GM19240 (cell line): ENCODE results near the gene PRRT1B.

Source experiments
- DNase-seq: peaks from one replicate; pipeline ENCODE4 v3.0.0; 2011; ENCODE audit warnings: low spot score; ENCODE audit not compliant: insufficient read length

Gene PRRT1B

GRCh38 chr9:131594906-131595665 is 49.8 kb downstream of the PRRT1B start:
- no peak for DNase-seq

GRCh38 chr9:131595696-131596429 is 50.5 kb downstream of the PRRT1B start:
- DNase-seq: no peak

- DNase-seq: no peak
Observed at GRCh38 chr9:131596430-131596743, 51.1 kb downstream of the PRRT1B start.

GRCh38 chr9:131597246-131597645 is 51.9 kb downstream of the PRRT1B start:
- DNase-seq: no peak

GRCh38 chr9:131598121-131598520 is 52.8 kb downstream of the PRRT1B start:
- DNase-seq: no peak

GRCh38 chr9:131601683-131602181 is 56.4 kb downstream of the PRRT1B start:
- DNase-seq: no peak

GRCh38 chr9:131603199-131603598 is 57.9 kb downstream of the PRRT1B start:
- DNase-seq: no peak

GRCh38 chr9:131603711-131604439 is 58.6 kb downstream of the PRRT1B start:
- DNase-seq: no peak

GRCh38 chr9:131605770-131606590 is 60.7 kb downstream of the PRRT1B start:
- no peak for DNase-seq

- no peak for DNase-seq
Observed at GRCh38 chr9:131606896-131607567, 61.7 kb downstream of the PRRT1B start.

- DNase-seq: no peak
Observed at GRCh38 chr9:131607591-131607990, 62.3 kb downstream of the PRRT1B start.

GRCh38 chr9:131608493-131609037 is 63.2 kb downstream of the PRRT1B start:
- no peak for DNase-seq
